GM12878 (cell line): Measurements from ENCODE around the gene WARS2. TPM values are rescaled to one million over a fixed set of nuclear protein-coding genes. Genes with fewer than 3 reads are reported as not detected.

Experiments
- ATAC-seq: fragments of 200-7000 bp; cut with Tn5 transposase; 3 replicates; pipeline ENCODE4 v1.9.1; 2020; ENCODE audit warnings: mild to moderate bottlenecking, moderate library complexity
- BruUV-seq: library from RNA; stranded (reverse); fragments of 400-500 nt; replicated peaks from 2 replicates; lab custom pipeline; 2021; lab: Mats Ljungman, UMichigan
- CTCF ChIA-PET: fragments of 300-600 bp; sonication (Branson Sonifier 250); formaldehyde crosslinking; extraction: SDS; loops from one replicate; lab custom pipeline; 2021; ENCODE audit warnings: inconsistent platforms; lab: Yijun Ruan, JAX
- POLR2A ChIA-PET: fragments of 350-600 bp; formaldehyde crosslinking; extraction: SDS; loops from one replicate; lab custom pipeline; 2021; ENCODE audit warnings: inconsistent platforms; lab: Charles Lee
- RAD21 ChIA-PET: fragments of 300-600 bp; sonication (Branson Sonifier 250); formaldehyde crosslinking; loops from one replicate; lab custom pipeline; 2023; ENCODE audit warnings: antibody characterized with exemption; ENCODE audit not compliant: unreplicated experiment; lab: Charles Lee
- SMC1A ChIA-PET: fragments of 300-600 bp; sonication (Branson Sonifier 250); formaldehyde crosslinking; loops from one replicate; lab custom pipeline; 2023; ENCODE audit not compliant: unreplicated experiment, uncharacterized antibody; lab: Charles Lee
- DNase-seq: peaks from one replicate; pipeline ENCODE4 v3.0.0-alpha.2; 2011; ENCODE audit warnings: low read depth, low spot score
- FAIRE-seq: peaks from 3 replicates; lab custom pipeline; 2011; peaks lifted over from hg19 to GRCh38; lab: Jason Lieb, UNC
- H2AFZ ChIP-seq: 2 replicates; pipeline ENCODE4 v1.6.0; 2011; ENCODE audit warnings: low read depth, low read length, control low read depth; ENCODE audit not compliant: control insufficient read depth
- H3K27ac ChIP-seq: 2 replicates; pipeline ENCODE4 v1.5.1; 2011; ENCODE audit warnings: control low read depth; ENCODE audit not compliant: control insufficient read depth, insufficient read depth
- H3K27me3 ChIP-seq, 2 experiments: replicated peaks in 1 of 2; 2 replicates each; pipeline versions ENCODE4 v1.6.0 to v1.6.1; 2011; ENCODE audit warnings: low read length in 1 of 2; ENCODE audit not compliant: control insufficient read depth in 2 of 2, insufficient read depth in 2 of 2
- H3K36me3 ChIP-seq, 2 experiments: 2 replicates each; pipeline ENCODE4 v1.5.1; 2011; ENCODE audit warnings: low read length in 1 of 2; ENCODE audit not compliant: control insufficient read depth in 2 of 2, insufficient read depth in 2 of 2
- H3K4me1 ChIP-seq: 2 replicates; pipeline ENCODE4 v1.6.1; 2011; ENCODE audit warnings: mild to moderate bottlenecking, low read length, moderate library complexity, mixed read lengths; ENCODE audit not compliant: control insufficient read depth, insufficient read depth
- H3K4me2 ChIP-seq: 2 replicates; pipeline ENCODE4 v1.6.0; 2011; ENCODE audit warnings: control low read depth; ENCODE audit not compliant: control insufficient read depth, insufficient read depth
- H3K4me3 ChIP-seq: fragments of 200-600 bp; sonication (generic); 2 replicates; pipeline ENCODE4 v1.5.1; 2016
- H3K79me2 ChIP-seq: 2 replicates; pipeline ENCODE4 v1.6.0; 2011; ENCODE audit warnings: low read length; ENCODE audit not compliant: control insufficient read depth, insufficient read depth
- H3K9ac ChIP-seq: 2 replicates; pipeline ENCODE4 v1.8.0; 2011; ENCODE audit warnings: low read length, control low read depth, mixed read lengths; ENCODE audit not compliant: control insufficient read depth, insufficient read depth
- H3K9me3 ChIP-seq: replicated peaks from 3 replicates; pipeline ENCODE4 v1.5.1; 2011; ENCODE audit warnings: mild to moderate bottlenecking, low read length; ENCODE audit not compliant: control insufficient read depth, insufficient read depth
- H4K20me1 ChIP-seq: 2 replicates; pipeline ENCODE4 v1.6.0; 2011; ENCODE audit not compliant: control insufficient read depth, insufficient read depth
- GABPA ChIP-seq: IDR thresholded peaks from 2 replicates; pipeline ENCODE4 v1.6.1; 2014; ENCODE audit warnings: antibody characterized with exemption, low read depth, mild to moderate bottlenecking, inconsistent platforms
- NR2C1 ChIP-seq: fragments of 450-650 bp; IDR thresholded peaks from 2 replicates; pipeline ENCODE4 v1.6.1; 2017; ENCODE audit warnings: antibody characterized with exemption, mild to moderate bottlenecking, moderate library complexity
- POLR2AphosphoS2 ChIP-seq: IDR thresholded peaks from 2 replicates; pipeline ENCODE4 v1.6.1; 2011; ENCODE audit warnings: low read depth, mild to moderate bottlenecking, low read length, improper control_type of control experiment, moderate library complexity
- RELB ChIP-seq: fragments of 450-650 bp; IDR thresholded peaks from 2 replicates; pipeline ENCODE4 v1.6.1; 2017; ENCODE audit warnings: low read depth, mild to moderate bottlenecking, moderate library complexity
- SP1 ChIP-seq: IDR thresholded peaks from one replicate; pipeline ENCODE4 v1.6.1; 2011; ENCODE audit warnings: low read depth, low read length
- TAF1 ChIP-seq: IDR thresholded peaks from 2 replicates; pipeline ENCODE4 v1.6.1; 2011; ENCODE audit warnings: mild to moderate bottlenecking, low read depth, low read length, borderline replicate concordance
- TBL1XR1 ChIP-seq: IDR thresholded peaks from 2 replicates; pipeline ENCODE4 v1.6.1; 2012; ENCODE audit warnings: low read depth, low read length, improper control_type of control experiment
- WGBS: methylation state at CpG from one replicate; pipeline ENCODE4 v1.1.6; 2016; ENCODE audit warnings: low lambda C conversion rate; ENCODE audit not compliant: insufficient replicate concordance, insufficient coverage; ENCODE audit errors: missing lambda C conversion rate; 5-methylcytosine and 5-hydroxymethylcytosine counted together
- in situ Hi-C: fragments of 300-500 bp; cut with MboI; formaldehyde crosslinking; loops from 9 replicates; pipeline ENCODE4 v1.14.3; 2018; ENCODE audit warnings: mixed read lengths
- intact Hi-C: fragments of 100-400 bp; cut with micrococcal nuclease; formaldehyde crosslinking; loops from one replicate; pipeline ENCODE4 v1.14.2; 2022; ENCODE audit not compliant: unreplicated experiment
- polyA plus RNA-seq, 11 experiments: library from polyadenylated mRNA; depleted of rRNA in 4 of 11; unstranded in 6 of 11; stranded (reverse) in 5 of 11; fragments of >200 nt; fragmentation: Nextera tagmentation in 4 of 11; fragmentation: Illumina TruSeq in 1 of 11; extraction: Ambion mirVana in 4 of 11; extraction: Trizol in 1 of 11; gene quantifications; 1 replicate in 1 of 11; 2 replicates in 10 of 11; pipeline versions ENCODE4 v1.2.1 to v1.2.3, GENCODE V29; 2011 to 2016; ENCODE audit warnings: inconsistent platforms in 2 of 11, missing spikeins in 2 of 11, low read depth in 1 of 11
- total RNA-seq, 4 experiments: library from RNA; depleted of rRNA in 3 of 4; stranded (reverse); fragments of >200 nt in 3 of 4; fragmentation: Illumina TruSeq in 1 of 4; extraction: Trizol in 1 of 4; gene quantifications; 2 replicates each; pipeline versions ENCODE4 v1.2.1 to v1.2.3, GENCODE V29; 2013 to 2021
- TF ChIP-seq, protein P1 (sequence below): IDR thresholded peaks from 2 replicates; pipeline ENCODE4 v1.6.1; 2011; ENCODE audit warnings: borderline replicate concordance, low read depth, mild to moderate bottlenecking, moderate library complexity, mixed read lengths, low read length; ENCODE audit not compliant: insufficient read depth; ENCODE audit errors: extremely low read length
- TF ChIP-seq, protein P2 (sequence below): fragments of 450-650 bp; IDR thresholded peaks from 2 replicates; pipeline ENCODE4 v1.6.1; 2017; ENCODE audit warnings: antibody characterized with exemption, mild to moderate bottlenecking, moderate library complexity
- TF ChIP-seq, protein P3 (sequence below): fragments of 450-650 bp; IDR thresholded peaks from 2 replicates; pipeline ENCODE4 v1.6.1; 2016; ENCODE audit warnings: mild to moderate bottlenecking, moderate library complexity, borderline replicate concordance

Gene WARS2
- total and polyA plus RNA-seq, 10 of the 15 experiments (the other 5 are each of a cell fraction or from before 2014, with no cell fraction given), result 5.5 to 22.2 (median 14.4) TPM

GRCh38 chr1:119102051-119102450 lies 38.4 kb downstream of the WARS2 start (continued):
- TF ChIP-seq, protein P1, sequence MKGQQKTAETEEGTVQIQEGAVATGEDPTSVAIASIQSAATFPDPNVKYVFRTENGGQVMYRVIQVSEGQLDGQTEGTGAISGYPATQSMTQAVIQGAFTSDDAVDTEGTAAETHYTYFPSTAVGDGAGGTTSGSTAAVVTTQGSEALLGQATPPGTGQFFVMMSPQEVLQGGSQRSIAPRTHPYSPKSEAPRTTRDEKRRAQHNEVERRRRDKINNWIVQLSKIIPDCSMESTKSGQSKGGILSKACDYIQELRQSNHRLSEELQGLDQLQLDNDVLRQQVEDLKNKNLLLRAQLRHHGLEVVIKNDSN, result no peak
- no peak for TF ChIP-seq SP1
- no peak for TF ChIP-seq TBL1XR1
- TF ChIP-seq, protein P2, sequence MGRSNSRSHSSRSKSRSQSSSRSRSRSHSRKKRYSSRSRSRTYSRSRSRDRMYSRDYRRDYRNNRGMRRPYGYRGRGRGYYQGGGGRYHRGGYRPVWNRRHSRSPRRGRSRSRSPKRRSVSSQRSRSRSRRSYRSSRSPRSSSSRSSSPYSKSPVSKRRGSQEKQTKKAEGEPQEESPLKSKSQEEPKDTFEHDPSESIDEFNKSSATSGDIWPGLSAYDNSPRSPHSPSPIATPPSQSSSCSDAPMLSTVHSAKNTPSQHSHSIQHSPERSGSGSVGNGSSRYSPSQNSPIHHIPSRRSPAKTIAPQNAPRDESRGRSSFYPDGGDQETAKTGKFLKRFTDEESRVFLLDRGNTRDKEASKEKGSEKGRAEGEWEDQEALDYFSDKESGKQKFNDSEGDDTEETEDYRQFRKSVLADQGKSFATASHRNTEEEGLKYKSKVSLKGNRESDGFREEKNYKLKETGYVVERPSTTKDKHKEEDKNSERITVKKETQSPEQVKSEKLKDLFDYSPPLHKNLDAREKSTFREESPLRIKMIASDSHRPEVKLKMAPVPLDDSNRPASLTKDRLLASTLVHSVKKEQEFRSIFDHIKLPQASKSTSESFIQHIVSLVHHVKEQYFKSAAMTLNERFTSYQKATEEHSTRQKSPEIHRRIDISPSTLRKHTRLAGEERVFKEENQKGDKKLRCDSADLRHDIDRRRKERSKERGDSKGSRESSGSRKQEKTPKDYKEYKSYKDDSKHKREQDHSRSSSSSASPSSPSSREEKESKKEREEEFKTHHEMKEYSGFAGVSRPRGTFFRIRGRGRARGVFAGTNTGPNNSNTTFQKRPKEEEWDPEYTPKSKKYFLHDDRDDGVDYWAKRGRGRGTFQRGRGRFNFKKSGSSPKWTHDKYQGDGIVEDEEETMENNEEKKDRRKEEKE, result no peak

DNA sequence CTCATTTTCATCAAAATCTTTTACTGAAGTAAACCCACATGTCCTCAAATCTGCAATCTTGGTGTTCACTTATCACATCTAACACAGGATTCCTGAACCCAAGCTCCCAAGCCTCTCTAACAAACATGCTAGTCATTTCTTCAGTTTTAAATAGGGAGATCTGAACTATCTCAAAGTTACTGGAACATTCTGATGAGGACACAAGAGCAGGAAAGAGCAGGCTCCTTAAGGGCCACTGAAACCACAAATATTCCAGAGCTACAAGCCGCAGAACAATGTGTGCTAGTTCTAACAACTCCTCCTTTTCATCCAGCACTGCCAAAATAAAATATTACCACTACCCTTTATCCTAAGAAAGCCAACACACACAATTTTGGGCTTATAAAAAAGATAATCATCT lies 38.9 kb downstream of the WARS2 start:
- intact Hi-C loops (no loop called here), in situ Hi-C loops (no loop called here)
- ChIA-PET SMC1A (interaction anchor here (1.2 kb wide), 1 partner anchor 9 kb away, joined by 5 read pairs; no protein-coding TSS in a partner anchor), CTCF (no interaction called here), RAD21 (no interaction called here), POLR2A (no interaction called here)
- Histone ChIP-seq H3K79me2 (no peaks in the 10 kb centered on the region), H3K27me3 (no peaks in the 10 kb centered on the region), H4K20me1 (no peaks in the 10 kb centered on the region), H3K9ac (no peak overlapping the region), H3K4me2 (no peak overlapping the region), H3K9me3 (no peaks in the 10 kb centered on the region; the same call in 2 of the 3 replicates), H3K4me1 (no peaks in the 10 kb centered on the region), H3K4me3 (no peak overlapping the region), H2AFZ (no peak overlapping the region), H3K36me3 (no peaks in the 10 kb centered on the region), H3K27ac (no peak overlapping the region)
- DNase-seq (no peak), FAIRE-seq (no peak), ATAC-seq (no peak)
- 38% methylated on average over 1 of the region's 1 CpG for WGBS
- BruUV-seq, result no TSS peak
- TF ChIP-seq NR2C1, result no peak
- TF ChIP-seq POLR2AphosphoS2, result no peak
- TF ChIP-seq, protein P3, sequence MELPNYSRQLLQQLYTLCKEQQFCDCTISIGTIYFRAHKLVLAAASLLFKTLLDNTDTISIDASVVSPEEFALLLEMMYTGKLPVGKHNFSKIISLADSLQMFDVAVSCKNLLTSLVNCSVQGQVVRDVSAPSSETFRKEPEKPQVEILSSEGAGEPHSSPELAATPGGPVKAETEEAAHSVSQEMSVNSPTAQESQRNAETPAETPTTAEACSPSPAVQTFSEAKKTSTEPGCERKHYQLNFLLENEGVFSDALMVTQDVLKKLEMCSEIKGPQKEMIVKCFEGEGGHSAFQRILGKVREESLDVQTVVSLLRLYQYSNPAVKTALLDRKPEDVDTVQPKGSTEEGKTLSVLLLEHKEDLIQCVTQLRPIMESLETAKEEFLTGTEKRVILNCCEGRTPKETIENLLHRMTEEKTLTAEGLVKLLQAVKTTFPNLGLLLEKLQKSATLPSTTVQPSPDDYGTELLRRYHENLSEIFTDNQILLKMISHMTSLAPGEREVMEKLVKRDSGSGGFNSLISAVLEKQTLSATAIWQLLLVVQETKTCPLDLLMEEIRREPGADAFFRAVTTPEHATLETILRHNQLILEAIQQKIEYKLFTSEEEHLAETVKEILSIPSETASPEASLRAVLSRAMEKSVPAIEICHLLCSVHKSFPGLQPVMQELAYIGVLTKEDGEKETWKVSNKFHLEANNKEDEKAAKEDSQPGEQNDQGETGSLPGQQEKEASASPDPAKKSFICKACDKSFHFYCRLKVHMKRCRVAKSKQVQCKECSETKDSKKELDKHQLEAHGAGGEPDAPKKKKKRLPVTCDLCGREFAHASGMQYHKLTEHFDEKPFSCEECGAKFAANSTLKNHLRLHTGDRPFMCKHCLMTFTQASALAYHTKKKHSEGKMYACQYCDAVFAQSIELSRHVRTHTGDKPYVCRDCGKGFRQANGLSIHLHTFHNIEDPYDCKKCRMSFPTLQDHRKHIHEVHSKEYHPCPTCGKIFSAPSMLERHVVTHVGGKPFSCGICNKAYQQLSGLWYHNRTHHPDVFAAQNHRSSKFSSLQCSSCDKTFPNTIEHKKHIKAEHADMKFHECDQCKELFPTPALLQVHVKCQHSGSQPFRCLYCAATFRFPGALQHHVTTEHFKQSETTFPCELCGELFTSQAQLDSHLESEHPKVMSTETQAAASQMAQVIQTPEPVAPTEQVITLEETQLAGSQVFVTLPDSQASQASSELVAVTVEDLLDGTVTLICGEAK, result no peak
- no peak for TF ChIP-seq TBL1XR1
- TF ChIP-seq RELB, result no peak
- no peak for TF ChIP-seq GABPA
- TF ChIP-seq TAF1, result no peak
